AG10803 (cell line): ENCODE measurements around the gene ANKRD2.

Experiments used
- DNase-seq: peaks from one replicate; pipeline ENCODE4 v3.0.0; 2010; ENCODE audit warnings: low read depth
- H3K4me3 ChIP-seq: 2 replicates; pipeline ENCODE4 v1.5.1; 2011; ENCODE audit warnings: mild to moderate bottlenecking, low read length, control low read depth
- TF ChIP-seq, protein P1 (sequence below): conservative IDR thresholded peaks from 2 replicates; pipeline ENCODE4 v1.5.1; 2011; ENCODE audit warnings: mild to moderate bottlenecking, low read length, control low read depth, inconsistent platforms

Gene ANKRD2

DNA sequence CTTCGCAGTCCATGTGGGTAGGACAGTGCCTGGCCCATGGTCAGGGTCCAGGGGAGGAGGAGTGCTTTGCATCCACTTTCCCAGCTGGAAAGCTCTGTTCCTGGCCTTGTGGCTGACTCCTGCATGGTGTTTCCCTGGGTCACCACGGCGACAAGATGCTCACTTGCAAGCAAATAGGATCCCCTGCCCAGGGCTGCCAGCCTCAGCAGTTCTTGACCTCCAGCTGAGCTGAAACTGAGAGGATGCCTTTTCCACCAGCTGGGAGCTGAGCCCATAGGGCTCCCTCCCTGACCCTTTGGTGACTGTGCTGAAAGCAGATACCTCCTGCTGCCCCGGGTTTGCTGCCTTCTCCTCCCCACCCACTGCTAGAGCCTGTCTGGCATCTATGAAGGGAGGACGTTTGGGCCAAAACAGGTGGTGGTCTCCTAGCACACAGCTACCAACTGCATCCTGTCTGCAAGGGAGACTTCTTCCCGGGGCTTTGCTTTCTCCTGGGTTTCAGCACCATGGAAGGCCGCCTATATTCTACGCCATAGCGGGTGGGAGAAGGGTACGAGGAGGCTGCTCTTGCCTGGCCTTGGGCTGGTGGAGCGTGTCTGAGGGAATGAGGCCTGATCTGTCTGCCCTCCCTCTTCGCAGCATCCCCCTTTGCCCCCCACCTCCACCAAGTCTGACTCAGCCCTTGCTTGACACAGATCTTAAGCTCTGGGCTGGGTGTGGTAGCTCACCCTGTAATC, 39.5 kb upstream of the ANKRD2 start:
- peak; percentile 46 for DNase-seq
- TF ChIP-seq, protein P1, sequence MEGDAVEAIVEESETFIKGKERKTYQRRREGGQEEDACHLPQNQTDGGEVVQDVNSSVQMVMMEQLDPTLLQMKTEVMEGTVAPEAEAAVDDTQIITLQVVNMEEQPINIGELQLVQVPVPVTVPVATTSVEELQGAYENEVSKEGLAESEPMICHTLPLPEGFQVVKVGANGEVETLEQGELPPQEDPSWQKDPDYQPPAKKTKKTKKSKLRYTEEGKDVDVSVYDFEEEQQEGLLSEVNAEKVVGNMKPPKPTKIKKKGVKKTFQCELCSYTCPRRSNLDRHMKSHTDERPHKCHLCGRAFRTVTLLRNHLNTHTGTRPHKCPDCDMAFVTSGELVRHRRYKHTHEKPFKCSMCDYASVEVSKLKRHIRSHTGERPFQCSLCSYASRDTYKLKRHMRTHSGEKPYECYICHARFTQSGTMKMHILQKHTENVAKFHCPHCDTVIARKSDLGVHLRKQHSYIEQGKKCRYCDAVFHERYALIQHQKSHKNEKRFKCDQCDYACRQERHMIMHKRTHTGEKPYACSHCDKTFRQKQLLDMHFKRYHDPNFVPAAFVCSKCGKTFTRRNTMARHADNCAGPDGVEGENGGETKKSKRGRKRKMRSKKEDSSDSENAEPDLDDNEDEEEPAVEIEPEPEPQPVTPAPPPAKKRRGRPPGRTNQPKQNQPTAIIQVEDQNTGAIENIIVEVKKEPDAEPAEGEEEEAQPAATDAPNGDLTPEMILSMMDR, result no peak
- H3K4me3 ChIP-seq, result no peak overlapping the region

DNA sequence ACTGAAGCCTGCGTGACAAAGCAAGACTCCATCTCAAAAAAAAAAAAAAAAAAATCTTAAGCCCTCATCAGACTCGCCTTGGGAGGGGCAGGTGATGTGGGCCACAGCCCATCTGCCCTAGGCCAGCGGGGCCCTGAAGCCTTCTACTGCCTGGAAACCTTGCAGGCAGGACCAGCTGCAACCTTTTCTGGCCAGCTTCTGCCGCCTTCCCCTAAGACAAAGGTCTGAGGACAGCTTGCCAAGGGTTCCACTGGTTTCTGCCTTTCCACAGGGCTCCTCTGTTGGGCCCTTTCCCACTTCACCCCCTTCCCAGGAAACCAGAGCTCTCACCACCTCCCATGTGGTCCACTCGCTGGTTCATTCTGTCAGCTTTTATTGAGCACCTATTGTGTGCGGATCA, 38.7 kb upstream of the ANKRD2 start:
- TF ChIP-seq, protein P1, result no peak
- DNase-seq, result no peak
- H3K4me3 ChIP-seq, result no peak overlapping the region

DNA sequence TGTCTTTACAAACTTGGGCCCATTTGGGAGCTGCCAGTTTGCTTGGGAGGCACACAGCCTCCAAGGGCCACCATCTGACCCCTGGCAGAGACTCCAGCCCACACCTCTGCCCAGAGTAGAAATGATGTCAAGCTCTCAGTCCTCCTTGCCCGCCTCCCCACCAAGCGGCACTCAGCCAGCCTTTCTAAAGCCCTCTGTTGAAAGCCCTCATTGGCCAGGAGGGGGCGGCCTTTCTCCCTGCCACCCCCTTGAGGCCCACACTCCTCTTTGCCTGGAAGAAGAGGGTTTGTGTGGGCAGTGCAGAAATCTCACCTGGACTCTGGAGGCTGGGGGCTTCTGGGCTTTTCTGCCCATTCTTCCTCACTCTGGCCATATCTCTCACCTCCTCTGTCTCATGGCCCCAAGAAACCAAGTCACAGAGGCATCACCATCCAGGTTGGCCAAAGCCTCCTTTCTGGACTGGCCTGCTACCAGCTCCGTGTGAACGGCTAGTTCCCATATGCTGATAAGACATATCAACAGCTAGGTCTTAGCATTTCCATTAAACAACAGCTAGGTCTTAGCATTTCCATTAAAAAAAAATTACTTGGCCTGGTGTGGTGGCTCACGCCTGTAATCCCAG, 37.7 kb upstream of the ANKRD2 start:
- no peak for DNase-seq
- H3K4me3 ChIP-seq, result no peak overlapping the region
- TF ChIP-seq, protein P1, result peak; percentile 52

DNA sequence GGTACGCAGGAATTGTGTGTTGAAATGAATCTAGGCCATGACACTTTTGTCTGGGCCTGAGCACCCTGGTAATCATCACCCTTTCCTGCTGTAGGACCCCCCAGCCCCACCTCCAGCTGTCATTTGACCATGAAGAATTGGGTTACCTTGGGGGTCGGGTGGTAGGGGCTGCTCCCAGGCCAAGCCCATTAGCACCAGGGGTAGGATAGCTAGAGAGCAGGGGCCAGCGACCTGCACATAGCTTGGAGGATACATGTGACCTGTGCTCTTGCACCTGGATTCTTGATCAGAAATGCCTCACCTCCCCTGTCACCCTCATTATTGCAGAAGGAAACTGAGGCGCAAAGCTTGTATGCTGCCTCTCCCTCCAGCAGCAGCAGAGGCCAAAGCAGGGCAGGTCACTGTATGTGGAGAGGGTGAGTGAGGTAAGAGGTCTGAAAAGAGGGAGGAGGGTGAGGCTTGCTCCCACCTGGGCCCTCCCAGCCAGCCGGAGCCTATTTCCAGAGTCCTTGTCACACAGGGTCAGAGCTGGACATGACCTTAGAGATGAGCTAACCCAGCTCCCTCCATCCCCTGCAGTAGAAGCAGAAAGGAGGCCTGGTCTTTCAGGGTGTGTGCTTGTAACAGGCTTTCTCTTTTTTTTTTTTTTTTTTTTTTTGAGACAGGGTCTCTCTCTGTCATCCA, 35.3 kb upstream of the ANKRD2 start:
- DNase-seq, result no peak
- TF ChIP-seq, protein P1, result no peak
- no peak overlapping the region for H3K4me3 ChIP-seq

DNA sequence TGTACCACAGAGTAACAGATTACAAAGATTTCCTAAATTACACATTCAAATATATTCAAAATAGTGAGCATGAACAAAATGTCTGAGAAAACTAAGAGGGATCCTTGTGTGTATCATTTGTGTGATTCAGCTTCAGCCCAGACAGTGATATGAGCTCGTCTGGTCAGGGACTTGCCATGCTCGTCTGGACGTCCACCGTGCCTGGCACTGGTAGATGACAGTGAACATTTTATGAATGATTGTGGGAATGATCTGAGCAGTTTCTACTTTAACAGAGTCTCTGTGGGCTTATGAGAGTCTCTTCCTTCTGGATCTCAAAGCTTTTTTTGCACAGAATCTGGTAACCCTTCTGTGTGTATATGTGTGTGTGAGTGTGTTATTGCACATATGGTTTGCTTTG, 34.2 kb upstream of the ANKRD2 start:
- peak; percentile 43 for DNase-seq
- H3K4me3 ChIP-seq, result no peak overlapping the region
- TF ChIP-seq, protein P1, result no peak

DNA sequence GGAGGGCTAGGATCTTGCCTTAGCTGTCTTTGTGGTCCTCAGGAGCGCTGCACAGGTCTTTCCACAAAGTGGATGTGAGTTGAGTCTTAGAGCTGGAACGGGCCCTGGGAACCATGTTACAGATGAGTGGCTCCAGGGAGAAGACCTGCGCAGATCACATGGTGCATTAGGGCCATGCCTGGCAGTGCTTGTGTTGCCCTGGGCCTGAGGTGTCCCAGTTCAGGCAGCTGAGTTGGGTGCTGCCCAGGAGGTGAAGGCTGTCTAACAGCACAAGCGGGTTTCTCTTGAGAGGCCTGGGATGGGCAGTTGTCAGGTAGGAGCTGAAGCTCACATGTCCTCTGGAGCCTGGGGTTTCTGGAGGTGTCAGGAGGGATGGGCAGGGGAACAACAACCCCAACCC, 33.7 kb upstream of the ANKRD2 start:
- H3K4me3 ChIP-seq, result no peak overlapping the region
- TF ChIP-seq, protein P1, result no peak
- DNase-seq, result no peak
